Measurements from ENCODE around the gene IL1R2.

GRCh38 chr2:101995804-101996203, 4.0 kb downstream of the IL1R2 start:
- TF ChIP-seq CTCF (IDR thresholded peaks at IDR 0.05), result no peak
- TF ChIP-seq POLR2A (IDR thresholded peaks at IDR 0.05), result no peak
- TF ChIP-seq POLR2AphosphoS5 (IDR thresholded peaks at IDR 0.05), result no peak

All from prostate gland (tissue), 2 donors.